ENCODE results near the gene TIMM22.

The TIMM22 gene

DNA sequence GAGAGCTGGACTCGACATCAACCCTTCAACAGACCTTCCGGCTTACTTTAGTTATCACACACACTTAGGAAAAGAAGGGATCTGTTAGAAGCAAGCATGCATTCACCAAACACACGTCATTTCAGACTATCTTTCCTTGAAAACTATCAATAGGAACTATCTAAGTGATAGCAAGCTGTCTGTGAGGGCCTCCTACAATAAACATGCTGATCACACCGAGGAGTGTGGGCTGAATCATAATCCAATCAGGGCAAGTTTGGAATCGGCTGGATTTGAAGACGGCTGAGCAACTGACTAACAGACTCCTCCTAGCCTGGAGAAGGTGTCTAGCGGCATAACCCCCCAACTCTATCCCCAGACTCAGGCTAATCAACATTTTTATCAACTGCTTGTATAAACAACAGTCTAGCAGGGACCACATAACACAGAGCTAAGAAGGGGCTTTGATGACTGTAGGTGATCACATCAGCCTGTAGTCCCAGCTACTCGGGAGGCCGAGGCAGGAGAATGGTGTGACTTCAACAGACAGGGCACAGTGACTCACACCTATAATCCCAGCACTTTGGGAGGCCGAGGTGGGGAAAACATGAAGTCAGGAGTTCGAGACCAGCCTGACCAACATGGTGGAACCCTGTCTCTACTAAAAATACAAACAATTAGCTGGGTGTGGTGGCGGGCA is 31.5 kb upstream of the TIMM22 start:
- no peak for TF ChIP-seq GATA2 (IDR thresholded peaks at IDR 0.05; ENCODE audit: low read depth, low read length)
- no peak for TF ChIP-seq GATA3 (IDR thresholded peaks at IDR 0.05; ENCODE audit: low read depth, low read length)

DNA sequence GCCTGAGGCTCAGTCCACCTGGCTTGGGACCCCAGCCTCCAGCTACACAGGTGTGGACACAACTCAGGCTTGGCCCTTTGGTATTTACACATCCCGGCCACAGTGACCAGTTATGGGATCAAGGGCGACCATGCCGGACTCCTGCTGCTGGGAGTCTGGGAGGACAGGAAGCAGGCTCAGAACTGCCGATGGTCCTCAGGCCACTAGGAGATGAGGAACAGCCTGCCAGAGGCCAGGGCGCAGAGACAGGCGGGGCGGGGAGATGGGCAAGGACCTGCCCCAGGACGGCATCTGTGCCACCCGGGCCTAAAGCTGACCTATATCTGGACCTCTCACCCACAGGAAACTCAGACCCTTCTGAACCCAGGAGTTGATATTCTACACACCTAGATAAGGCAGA is 29.8 kb upstream of the TIMM22 start:
- TF ChIP-seq GATA3 (IDR thresholded peaks at IDR 0.05; ENCODE audit: low read depth, low read length) (no peak), GATA2 (IDR thresholded peaks at IDR 0.05; ENCODE audit: low read depth, low read length) (no peak)

DNA sequence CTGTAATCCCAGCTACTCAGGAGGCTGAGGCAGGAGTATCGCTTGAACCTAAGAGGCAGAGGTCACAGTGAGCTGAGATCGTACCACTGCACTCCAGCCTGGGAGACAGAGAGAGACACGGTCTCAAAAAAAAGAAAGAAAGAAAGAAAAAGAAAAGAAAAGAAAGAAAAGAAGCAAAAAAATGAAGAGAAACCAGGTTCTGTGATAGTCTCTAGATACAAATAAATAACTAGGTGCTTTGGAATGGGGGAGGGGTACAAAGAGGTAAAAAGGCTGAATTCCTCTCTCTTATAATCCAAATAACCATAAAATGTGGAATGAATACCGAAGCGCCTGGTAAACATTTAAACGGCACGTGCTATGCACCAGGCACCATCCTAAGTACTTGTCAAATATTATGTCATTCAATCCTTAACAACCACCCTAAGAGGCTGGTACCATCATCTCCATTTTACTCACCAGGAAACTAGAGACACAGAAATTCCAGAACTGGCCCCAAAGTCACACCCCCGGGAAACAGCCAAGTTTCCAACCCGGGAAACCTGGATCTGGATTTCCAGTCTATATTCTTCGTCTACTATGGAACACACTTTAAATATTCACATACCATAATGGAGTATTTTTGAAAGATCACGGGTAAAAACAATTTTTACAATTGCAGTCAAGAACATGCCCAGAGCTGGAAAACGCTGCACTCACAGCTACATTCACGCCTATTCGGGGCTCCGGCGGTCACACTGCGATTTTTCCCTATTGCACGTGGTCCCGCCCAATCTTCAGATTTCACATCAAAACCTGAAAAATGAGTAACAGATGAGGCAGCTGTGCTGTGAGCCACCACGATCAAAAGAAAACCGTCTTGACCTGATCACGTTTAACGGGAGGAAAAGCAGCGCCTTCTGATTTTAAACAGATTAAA is 27.9 kb upstream of the TIMM22 start:
- TF ChIP-seq GATA3 (IDR thresholded peaks at IDR 0.05; ENCODE audit: low read depth, low read length) (no peak), GATA2 (IDR thresholded peaks at IDR 0.05; ENCODE audit: low read depth, low read length) (no peak)

DNA sequence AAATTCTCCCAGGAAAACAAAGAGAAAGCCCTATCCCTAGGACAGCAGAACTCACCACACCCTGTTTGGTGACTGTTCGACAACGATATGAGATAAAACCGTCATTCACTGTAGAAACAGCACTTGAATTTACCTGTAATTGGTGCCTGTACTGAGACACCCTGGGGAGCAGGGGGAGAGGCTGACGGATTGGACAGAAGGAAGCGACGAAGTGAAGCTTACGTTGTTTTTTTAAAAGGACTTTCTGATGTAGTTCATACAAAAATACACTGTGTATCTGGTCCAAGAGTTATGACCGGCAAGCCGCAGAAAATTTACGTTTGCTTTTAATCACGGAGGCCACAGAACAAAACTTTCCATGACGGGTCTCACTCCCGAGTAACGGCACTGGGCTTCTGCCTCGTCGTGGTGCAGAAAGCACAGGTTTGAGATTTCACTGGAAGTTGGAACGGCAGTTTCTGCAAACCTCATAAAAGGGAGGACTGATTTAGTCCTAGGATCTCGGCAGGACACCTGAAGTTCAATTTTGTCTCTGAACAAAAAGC is 27.0 kb upstream of the TIMM22 start:
- no peak for TF ChIP-seq GATA2 (IDR thresholded peaks at IDR 0.05; ENCODE audit: low read depth, low read length)
- TF ChIP-seq GATA3 (IDR thresholded peaks at IDR 0.05; ENCODE audit: low read depth, low read length), result no peak

DNA sequence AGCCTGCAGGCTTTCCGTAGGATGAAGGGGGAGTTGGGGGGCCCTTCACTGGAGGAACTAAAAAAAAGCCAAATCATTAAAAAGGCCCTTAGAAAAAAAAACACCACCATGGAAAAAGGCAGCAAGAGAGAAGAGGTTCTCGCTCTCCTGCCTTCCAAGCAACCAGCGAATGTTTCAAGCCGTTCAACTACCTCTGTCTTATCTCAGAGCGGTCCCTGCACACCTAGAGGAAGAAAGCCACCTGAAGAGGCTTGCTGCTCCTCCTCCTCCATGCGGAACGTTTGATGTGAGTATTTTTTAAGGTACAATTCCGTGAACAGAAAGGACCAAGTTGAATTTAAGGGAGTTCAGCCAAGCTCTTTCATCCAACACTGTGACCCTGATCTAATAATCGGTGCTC is 26.6 kb upstream of the TIMM22 start:
- no peak for TF ChIP-seq GATA3 (IDR thresholded peaks at IDR 0.05; ENCODE audit: low read depth, low read length)
- no peak for TF ChIP-seq GATA2 (IDR thresholded peaks at IDR 0.05; ENCODE audit: low read depth, low read length)

DNA sequence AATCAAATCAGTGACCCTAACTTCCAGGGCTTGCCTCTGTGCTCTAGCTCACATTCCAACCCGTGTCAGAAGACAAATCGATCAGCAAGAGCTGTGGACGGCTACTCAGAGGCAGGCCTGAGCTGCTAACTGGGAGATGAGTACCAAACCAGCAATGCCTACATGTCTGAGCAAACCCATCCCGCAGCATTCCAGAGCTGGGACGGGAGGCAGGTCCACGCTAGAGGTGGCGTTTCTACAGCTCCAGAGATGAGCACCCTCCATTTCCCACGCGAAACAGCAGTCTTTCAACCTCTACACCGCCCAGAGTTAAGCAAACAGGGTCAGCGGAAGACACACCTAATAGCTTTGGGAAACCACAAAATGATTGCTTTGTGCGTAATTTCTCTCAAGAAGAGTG is 23.9 kb upstream of the TIMM22 start:
- TF ChIP-seq GATA2 (IDR thresholded peaks at IDR 0.05; ENCODE audit: low read depth, low read length) (no peak), GATA3 (IDR thresholded peaks at IDR 0.05; ENCODE audit: low read depth, low read length) (no peak)

DNA sequence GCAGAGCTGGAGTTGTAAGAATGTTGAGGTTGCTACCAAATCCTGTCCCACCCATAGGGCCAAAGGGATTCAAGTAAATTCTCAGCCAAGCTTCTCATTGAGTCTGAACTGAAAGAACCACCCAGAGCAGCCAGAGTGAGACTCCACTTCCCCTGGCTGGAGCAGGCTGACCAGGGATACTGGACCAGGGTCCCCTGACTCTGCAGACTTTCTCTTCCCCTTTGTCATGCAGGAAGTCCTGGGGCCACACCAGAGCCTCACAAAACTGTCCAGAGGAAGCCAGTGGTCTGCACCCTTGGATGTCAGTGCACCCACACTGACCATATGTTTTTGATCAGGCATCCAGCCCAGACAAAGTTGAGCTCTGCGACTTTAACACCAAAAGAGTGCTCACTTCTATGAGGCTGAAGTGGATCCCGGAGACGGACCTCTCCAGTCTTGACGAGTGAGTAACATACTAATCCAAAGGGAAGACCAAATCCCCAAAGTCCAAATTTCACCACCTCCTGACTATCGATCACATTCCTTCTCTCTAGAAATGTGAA is 21.5 kb upstream of the TIMM22 start:
- TF ChIP-seq GATA2 (IDR thresholded peaks at IDR 0.05; ENCODE audit: low read depth, low read length) (no peak), GATA3 (IDR thresholded peaks at IDR 0.05; ENCODE audit: low read depth, low read length) (no peak)

- TF ChIP-seq GATA3 (IDR thresholded peaks at IDR 0.05; ENCODE audit: low read depth, low read length), result no peak
- no peak for TF ChIP-seq GATA2 (IDR thresholded peaks at IDR 0.05; ENCODE audit: low read depth, low read length)
Measured at GRCh38 chr17:976312-976711, 20.6 kb upstream of the TIMM22 start.

- TF ChIP-seq GATA3 (IDR thresholded peaks at IDR 0.05; ENCODE audit: low read depth, low read length) (no peak), GATA2 (IDR thresholded peaks at IDR 0.05; ENCODE audit: low read depth, low read length) (no peak)
Measured at GRCh38 chr17:977166-977565, 19.8 kb upstream of the TIMM22 start.

DNA sequence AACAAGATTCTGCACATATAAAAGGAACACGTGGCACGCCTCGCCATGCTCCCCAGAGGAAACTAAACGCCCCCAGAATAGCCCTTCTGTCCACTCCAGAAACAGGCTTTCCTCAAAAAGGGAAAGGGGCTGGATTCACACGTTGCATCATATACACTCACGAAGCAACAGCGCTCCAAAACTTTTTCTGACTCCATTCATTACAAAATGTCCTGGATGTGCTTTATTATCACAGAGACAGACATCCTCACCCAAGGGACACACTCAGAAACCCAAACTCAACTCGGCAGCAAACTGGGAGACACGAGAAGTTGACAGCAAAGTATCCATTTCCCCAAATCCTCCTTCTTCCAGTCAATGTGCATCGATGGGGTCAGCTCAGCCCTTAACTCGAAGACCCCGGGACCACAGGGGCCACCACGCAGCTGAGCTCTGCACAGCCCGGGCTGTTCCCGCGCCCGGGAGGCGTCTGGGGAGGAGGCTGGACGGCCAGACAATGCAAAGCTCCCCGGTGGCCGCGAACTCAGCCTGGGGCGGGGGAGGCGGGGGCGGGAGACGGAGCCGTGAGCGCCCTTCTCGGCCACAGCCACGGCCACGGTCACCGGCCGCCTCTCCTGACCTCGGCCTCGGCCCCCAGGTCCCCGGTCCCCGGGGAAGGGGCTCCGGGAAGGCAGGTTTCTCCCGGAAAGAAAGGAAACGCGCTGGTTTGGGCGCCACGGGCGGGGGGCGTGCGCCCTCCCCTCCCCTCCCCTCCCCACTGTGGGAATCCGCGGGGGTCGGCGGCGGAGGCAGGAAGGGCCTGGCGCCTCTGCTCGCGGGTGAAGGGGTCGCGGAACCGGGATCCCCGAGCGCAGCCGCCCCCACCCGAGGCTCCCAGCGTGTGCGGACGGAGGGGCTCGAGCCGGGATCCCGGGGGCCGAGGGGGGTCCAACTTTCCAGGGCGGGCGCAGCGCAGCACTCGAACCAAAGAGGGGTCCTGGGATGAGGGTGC is 18.5 kb upstream of the TIMM22 start:
- TF ChIP-seq GATA3 (IDR thresholded peaks at IDR 0.05; ENCODE audit: low read depth, low read length) (no peak), GATA2 (IDR thresholded peaks at IDR 0.05; ENCODE audit: low read depth, low read length) (no peak)

DNA sequence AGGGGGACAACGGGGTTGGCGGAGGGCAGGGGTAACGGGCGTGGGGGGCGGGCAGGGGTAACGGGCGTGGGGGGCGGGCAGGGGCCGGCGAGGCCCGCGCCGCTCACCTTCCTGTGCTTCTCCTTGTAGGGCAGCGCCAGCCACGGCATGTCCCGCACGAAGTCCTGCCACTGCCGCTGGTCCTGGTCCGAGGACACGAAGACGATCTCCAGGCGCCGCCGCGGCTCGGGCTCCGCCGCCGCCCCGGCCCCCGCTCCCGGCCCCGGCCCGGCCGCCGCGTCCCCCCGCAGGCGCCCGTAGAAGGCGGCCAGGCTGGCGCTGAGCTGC is 17.8 kb upstream of the TIMM22 start:
- TF ChIP-seq GATA2 (IDR thresholded peaks at IDR 0.05; ENCODE audit: low read depth, low read length), result no peak
- TF ChIP-seq GATA3 (IDR thresholded peaks at IDR 0.05; ENCODE audit: low read depth, low read length), result no peak

DNA sequence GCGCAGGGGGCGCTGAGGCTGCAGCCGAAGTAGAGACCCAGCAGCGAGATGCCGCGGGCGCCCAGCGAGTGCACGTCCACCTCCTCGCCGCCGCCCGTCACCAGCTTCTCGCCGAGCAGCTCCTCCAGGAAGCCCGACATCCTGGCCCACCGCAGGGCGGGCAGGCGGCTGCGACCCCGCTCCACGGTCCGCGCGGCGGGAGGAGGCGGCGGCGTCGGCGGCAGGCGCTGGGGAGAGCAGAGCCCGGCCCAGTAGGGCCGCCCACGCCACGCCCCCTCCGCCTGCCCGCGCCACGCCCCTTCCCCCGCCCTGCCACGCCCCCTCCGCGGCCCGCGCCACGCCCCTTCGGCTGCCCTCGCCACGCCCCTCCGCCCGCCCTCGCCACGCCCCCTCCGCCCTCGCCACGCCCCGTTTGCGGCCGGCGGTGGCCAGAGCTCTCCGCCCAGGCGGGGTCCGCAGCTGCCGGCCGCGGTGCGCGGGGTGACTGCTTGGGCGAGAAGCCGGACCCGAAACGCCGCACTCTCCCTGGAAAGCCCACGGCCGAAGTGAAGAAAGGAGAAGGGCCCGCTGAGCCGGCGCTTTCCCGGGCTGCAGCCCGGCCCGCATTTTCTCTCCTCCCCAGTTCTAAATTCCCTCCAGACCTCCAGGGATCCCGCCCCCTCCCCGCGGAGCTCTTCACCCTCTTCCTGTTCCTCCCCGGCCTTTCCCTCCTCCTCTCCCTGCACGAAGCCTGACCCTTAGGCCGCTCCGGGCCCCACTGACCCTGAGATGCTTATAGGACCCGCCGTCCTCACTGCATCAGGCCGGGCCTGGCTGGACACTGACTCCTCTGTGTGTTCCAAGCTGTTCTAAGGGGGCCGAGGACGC is 17.2 kb upstream of the TIMM22 start, which contains the start of gene NXN:
Gene NXN (minus strand): TSS at position 238 of the 867 bp plus-strand sequence.
- TF ChIP-seq GATA2 (IDR thresholded peaks at IDR 0.05; ENCODE audit: low read depth, low read length) (no peak), GATA3 (IDR thresholded peaks at IDR 0.05; ENCODE audit: low read depth, low read length) (no peak)
